Glomerular visceral epithelial cell (primary cell): ENCODE data around the gene SGPL1.
A peak's percentile ranks its signal among the peaks of the same experiment; 100 is the strongest.

Source experiments
- DNase-seq: peaks from one replicate; pipeline ENCODE4 v3.0.0-alpha.2; 2016; ENCODE audit errors: extremely low spot score

SGPL1 gene

DNA sequence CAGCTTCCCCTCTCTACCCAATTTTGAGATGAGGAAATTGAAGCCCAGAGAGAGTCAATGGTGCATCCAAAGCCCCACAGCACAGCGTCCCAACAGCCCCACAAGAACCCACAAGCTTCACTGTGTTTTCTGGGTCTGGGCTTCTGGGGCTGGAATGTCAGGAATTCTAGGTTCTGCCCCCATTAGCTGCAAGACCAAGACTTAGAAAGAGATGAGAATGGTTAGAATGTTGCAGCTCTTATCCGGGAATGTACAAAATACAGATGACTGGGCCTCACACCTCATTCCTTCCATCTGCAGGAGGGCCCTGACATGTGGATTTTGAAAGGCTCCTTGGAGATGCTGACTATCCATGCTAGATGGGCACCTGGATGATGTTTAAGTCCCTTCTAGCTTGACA, 6.0 kb upstream of the SGPL1 start:
- DNase-seq, result no peak

- DNase-seq, result no peak
Observed at GRCh38 chr10:70810967-70811366, 4.8 kb upstream of the SGPL1 start.

- no peak for DNase-seq
Observed at GRCh38 chr10:70811881-70812280, 3.9 kb upstream of the SGPL1 start.

DNA sequence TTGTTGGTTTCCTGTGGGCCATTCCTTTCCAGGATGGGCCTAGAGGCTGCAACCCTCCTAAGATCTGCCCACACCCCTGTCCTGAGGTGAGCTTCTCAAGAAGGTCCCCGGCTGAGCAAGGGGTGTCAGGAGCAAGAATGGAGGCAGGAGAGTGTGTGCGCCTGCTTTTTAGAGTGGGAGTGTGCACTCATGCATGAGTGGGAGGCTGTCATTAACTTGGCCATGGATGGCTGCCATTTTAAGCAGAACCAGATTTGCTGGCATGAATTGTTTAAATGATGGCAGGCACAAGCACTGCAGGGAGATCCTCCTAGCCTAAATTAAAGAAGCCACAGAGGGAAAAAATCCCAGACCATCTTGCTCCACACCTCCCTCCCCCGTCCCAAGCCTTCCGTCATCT, 2.9 kb upstream of the SGPL1 start:
- no peak for DNase-seq

- no peak for DNase-seq
Observed at GRCh38 chr10:70814126-70814525, 1.6 kb upstream of the SGPL1 start.

DNA sequence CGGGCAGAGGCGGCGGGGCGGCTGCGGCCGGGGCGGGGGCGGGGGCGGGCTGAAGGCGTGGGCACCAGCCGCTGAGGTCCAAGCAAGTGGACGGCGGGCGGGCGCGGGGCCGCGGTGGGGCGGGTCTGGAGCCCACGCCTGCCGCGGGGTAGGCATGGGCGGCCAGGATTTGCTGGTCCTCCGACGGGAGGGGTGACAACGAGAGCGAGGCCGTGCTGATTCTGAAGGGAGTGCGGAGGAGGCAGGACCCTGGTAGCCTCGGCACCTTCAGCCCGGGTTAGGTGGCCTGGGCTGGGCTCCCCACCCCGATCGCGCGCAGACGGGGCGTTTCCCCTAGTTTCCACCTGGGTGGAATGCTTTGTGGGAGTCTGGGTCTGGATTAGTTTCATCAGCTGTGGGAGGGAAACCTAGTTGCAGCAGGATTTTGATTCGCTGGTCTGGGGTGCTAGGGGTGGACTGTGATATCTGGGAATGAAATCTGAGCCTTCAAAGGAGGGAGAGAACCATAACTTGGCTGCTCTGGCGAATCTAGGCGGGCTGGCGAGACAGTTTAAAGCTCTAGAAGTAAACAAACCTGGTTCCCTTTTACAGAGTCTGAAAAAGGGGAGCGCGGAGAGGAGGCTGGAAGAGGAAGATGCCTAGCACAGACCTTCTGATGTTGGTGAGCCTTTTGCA, 609 bp downstream of the SGPL1 start:
- peak; percentile 92 for DNase-seq

GRCh38 chr10:70820976-70821750, 5.4 kb downstream of the SGPL1 start:
- no peak for DNase-seq

DNA sequence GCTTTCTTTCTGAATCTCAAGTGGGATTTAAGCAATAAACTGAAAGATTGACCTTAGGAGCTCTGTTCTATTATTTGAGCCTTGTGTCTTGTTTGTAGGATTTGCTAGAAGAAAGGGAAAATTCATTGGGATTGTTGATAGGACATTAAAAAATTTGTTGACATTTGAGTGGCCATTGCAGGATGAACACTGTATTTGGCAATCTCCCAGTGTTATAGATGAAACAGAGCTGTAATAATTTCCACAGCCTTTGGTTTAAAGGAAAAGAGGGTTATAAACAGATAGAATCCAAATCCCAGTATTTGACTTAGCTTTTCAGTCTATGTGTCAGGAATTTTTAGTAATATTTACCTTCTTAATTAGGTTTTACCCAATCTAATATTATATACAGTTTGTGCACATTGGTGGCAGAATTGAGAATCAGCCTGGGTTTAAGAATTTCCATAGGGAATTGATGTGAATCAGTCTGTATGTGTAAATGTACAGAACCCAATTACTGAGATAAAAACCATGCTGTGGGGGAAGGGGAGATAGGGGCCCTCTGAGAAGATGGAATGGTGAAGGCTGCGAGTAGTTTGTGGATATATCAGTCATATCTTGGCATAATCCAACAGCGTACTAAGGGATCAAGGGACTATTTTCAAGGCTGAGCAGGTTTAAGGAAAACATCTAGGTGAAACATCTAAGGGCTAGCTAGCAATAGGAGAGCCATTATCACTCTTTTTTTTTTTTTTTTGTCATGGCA, 6.5 kb downstream of the SGPL1 start:
- DNase-seq, result no peak

DNA sequence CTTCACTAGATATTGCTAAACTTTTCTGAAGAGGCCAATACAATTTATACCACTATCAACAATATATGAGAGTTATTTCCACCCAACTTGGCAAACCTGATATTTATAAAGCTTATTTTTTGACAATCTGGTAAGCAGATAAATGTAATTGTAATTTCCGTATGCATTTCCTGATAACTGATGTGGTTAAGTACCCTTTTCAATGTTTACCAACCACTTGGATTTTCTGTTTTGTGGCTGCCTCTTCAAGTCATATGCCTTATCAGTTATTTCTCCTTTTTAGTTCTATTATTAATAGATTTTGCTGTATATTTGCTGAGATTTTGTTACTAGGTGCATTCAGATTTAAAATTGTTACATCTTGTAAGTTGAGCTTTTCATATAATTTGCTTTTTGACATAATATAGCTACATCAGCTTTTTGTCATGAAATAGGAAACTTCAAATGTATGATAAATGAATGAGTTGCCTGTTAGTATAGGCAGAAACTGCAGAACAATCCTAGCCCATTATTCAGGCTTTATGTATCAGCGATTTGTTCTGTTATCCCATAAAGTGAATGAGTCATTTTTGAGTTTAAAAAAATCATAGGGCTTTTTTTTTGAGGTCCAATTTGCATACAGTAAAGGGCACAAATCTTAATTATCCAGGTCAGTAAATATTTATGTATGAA, 11.5 kb downstream of the SGPL1 start:
- no peak for DNase-seq

- DNase-seq, result no peak
Observed at GRCh38 chr10:70828923-70829322, 13.2 kb downstream of the SGPL1 start.

DNA sequence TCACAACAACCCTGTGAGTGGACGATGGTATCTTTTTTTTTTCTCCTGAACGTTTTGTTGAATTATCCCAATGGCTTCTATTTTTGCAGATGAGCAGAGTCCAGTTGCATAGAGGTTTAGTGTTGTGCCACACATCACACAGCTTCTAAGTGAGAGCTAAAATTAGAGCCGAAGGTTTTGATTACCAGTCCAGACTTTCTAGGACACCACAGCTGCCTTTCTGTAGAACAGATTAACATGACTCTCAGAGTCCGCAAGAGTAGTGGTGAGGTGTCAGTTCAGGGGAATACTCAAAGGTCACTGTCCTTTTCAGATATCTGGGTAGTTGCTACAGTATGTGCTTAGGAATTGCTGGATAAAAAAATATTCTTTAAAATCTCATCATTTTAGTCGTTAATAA, 13.8 kb downstream of the SGPL1 start:
- no peak for DNase-seq

DNA sequence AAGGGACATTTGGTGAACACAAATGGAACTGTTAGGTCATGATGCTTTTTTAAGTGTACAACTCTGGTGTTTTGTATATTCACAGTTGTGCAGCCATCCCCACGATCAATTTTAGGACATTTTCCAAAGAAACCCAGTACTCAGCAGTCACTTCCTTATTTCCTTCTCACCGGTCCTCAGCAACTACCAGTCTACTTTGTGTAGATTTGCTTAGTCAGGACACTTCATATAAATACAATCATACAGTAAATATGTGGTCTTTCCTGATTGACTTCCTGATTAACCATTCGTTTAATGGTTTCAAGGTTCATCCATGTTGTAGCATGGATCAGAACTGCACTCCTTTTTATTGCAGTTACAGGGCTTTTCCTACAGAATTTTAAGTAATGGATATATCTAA, 14.4 kb downstream of the SGPL1 start:
- no peak for DNase-seq

- DNase-seq, result no peak
Observed at GRCh38 chr10:70832221-70832620, 16.5 kb downstream of the SGPL1 start.

DNA sequence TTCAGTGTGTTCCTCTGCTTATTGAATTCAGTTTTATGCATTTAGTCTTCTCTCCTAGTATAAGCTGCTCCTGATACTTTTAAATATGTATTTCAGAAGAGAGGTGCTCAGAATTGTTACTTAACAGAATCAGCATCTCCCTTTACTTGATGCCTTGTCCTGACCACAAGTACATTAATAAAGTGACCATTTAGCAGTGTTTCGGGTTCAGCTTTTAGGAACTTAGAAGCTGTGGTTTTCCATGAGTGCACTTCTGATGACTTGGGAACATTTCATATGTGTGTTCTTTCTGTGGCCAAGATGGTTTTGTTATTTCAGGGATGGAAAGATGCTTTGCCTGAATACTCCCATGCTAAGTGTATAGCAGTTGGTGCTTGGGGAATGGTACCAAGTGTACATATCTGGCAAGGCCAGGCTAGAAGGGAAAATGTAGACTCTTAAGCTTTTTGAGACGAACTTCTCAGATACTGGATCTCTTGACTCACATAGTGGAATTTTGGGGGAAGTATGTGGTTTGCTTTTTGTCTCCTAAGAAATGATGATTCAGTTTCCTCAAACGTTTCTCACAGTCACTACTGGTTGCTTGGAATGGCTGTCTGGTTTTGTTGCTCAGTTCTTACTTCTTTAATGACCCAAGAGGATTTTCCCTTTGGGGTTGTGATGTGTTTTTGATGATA, 17.2 kb downstream of the SGPL1 start:
- peak; percentile 77 for DNase-seq

- DNase-seq, result no peak
Observed at GRCh38 chr10:70833601-70834000, 17.9 kb downstream of the SGPL1 start.

- DNase-seq, result no peak
Observed at GRCh38 chr10:70834021-70834420, 18.3 kb downstream of the SGPL1 start.

- no peak for DNase-seq
Observed at GRCh38 chr10:70834441-70835151, 18.8 kb downstream of the SGPL1 start.

GRCh38 chr10:70836319-70836718, 20.6 kb downstream of the SGPL1 start:
- DNase-seq, result no peak

GRCh38 chr10:70837660-70838059, 21.9 kb downstream of the SGPL1 start:
- no peak for DNase-seq

- DNase-seq, result no peak
Observed at GRCh38 chr10:70838270-70838805, 22.6 kb downstream of the SGPL1 start.

- DNase-seq, result no peak
Observed at GRCh38 chr10:70840836-70841235, 25.1 kb downstream of the SGPL1 start.
